Smooth muscle cell (in vitro differentiated cells): ENCODE data around the gene CCDC185. TPM values are rescaled to one million over a fixed set of nuclear protein-coding genes. Genes with fewer than 3 reads are reported as not detected.
A peak's percentile ranks its signal among the peaks of the same experiment; 100 is the strongest.

Experiments used
- DNase-seq: peaks from one replicate; lab custom pipeline; 2025; ENCODE audit not compliant: unreplicated experiment; lab: John Stamatoyannopoulos, UW
- H2AFZ ChIP-seq: fragments of 200-600 bp; sonication (generic); 2 replicates; pipeline ENCODE4 v1.6.0; 2016; ENCODE audit warnings: antibody characterized with exemption, low read depth, mild to moderate bottlenecking
- H3F3A ChIP-seq: fragments of 200-600 bp; sonication (generic); 2 replicates; pipeline ENCODE4 v1.6.0; 2017; ENCODE audit warnings: antibody characterized with exemption, low read depth
- H3K27ac ChIP-seq: fragments of 200-600 bp; sonication (generic); 2 replicates; pipeline ENCODE4 v1.5.1; 2016; ENCODE audit warnings: low read depth, mild to moderate bottlenecking
- H3K27me3 ChIP-seq: fragments of 200-600 bp; sonication (generic); 2 replicates; pipeline ENCODE4 v1.6.1; 2016; ENCODE audit warnings: low read depth, mild to moderate bottlenecking
- H3K36me3 ChIP-seq: fragments of 200-600 bp; sonication (generic); 2 replicates; pipeline ENCODE4 v1.5.1; 2016; ENCODE audit warnings: low read depth
- H3K4me1 ChIP-seq: fragments of 200-600 bp; sonication (generic); 2 replicates; pipeline ENCODE4 v1.5.1; 2016; ENCODE audit warnings: low read depth
- H3K4me2 ChIP-seq: fragments of 200-600 bp; sonication (generic); 2 replicates; pipeline ENCODE4 v1.6.0; 2016; ENCODE audit warnings: mild to moderate bottlenecking
- H3K4me3 ChIP-seq: fragments of 200-600 bp; sonication (generic); 2 replicates; pipeline ENCODE4 v1.5.1; 2016; ENCODE audit warnings: mild to moderate bottlenecking
- H3K79me2 ChIP-seq: fragments of 200-600 bp; sonication (generic); 2 replicates; pipeline ENCODE4 v1.6.0; 2016; ENCODE audit warnings: low read depth, mild to moderate bottlenecking
- H3K9ac ChIP-seq: fragments of 200-600 bp; sonication (generic); 2 replicates; pipeline ENCODE4 v1.6.0; 2016; ENCODE audit warnings: low read depth
- H3K9me3 ChIP-seq: fragments of 200-600 bp; sonication (generic); replicated peaks from 2 replicates; pipeline ENCODE4 v1.5.1; 2016; ENCODE audit warnings: low read depth
- H4K20me1 ChIP-seq: fragments of 200-600 bp; sonication (generic); 2 replicates; pipeline ENCODE4 v1.6.0; 2016; ENCODE audit warnings: low read depth
- WGBS: methylation state at CpG from one replicate; pipeline ENCODE4 v1.1.7; 2016; ENCODE audit warnings: low lambda C conversion rate; 5-methylcytosine and 5-hydroxymethylcytosine counted together
- polyA plus RNA-seq: library from polyadenylated mRNA; unstranded; fragments of >200 nt; fragmentation: Nextera tagmentation; extraction: Ambion mirVana; gene quantifications from 2 replicates; pipeline ENCODE4 v1.2.1, GENCODE V29; 2016
- total RNA-seq: library from RNA; depleted of rRNA; stranded (reverse); fragments of >200 nt; gene quantifications from 2 replicates; pipeline ENCODE4 v1.2.3, GENCODE V29; 2014
- TF ChIP-seq, protein P1 (sequence below): fragments of 200-600 bp; sonication (generic); IDR thresholded peaks from 2 replicates; pipeline ENCODE4 v1.5.1; 2017; ENCODE audit warnings: borderline replicate concordance, mild to moderate bottlenecking, antibody characterized with exemption; ENCODE audit not compliant: insufficient read depth, poor library complexity, severe bottlenecking

Gene CCDC185
- total and polyA plus RNA-seq, 2 experiments from 2014 or later, result not detected

DNA sequence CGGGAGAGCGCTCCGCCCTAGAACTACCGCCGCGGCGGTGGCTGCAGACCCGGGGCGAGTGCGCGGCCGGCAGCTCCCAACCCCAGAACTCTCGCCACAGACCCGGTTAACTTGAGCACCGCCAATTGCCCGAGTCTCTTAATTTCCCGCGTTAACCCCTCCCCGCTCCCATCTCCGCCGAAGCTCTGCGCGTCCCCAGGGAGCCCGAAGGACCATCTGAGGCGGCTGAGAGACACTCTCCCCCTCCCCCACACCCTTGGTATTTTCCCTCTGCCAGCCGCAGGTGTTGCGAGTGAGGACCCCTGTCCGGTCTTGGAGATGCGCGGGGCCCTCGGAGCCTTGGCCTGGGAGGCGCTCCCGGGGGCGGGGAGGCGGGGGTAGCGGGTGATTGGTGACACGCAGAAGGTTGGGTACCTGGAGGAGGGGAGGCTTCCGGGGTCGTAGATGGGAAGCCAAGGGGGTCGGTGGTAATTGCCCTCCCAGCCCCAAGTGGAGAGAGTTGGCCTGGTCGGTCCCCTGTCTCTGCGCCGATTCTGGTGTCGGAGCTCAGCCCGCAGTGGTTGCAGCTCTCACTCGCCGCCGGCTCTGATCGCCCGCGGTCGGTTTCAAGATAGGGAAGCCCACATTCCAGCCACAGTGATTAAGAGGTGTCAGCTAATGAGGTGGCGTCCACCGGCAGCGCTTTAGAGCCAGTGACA lies 28.4 kb upstream of the CCDC185 start:
- Histone ChIP-seq H3K36me3 (no peaks in the 10 kb centered on the region), H3K9ac (no peak overlapping the region), H3K79me2 (no peaks in the 10 kb centered on the region), H3K4me3 (peak overlapping the region; percentile 54), H2AFZ (no peak overlapping the region), H3K4me1 (peaks cover 10% of the 10 kb centered on the region), H3K27me3 (peaks cover 47% of the 10 kb centered on the region), H3F3A (peaks cover 8% of the 10 kb centered on the region), H3K9me3 (no peaks in the 10 kb centered on the region), H4K20me1 (no peaks in the 10 kb centered on the region), H3K27ac (no peak overlapping the region), H3K4me2 (peak overlapping the region; percentile 88)
- TF ChIP-seq, protein P1, sequence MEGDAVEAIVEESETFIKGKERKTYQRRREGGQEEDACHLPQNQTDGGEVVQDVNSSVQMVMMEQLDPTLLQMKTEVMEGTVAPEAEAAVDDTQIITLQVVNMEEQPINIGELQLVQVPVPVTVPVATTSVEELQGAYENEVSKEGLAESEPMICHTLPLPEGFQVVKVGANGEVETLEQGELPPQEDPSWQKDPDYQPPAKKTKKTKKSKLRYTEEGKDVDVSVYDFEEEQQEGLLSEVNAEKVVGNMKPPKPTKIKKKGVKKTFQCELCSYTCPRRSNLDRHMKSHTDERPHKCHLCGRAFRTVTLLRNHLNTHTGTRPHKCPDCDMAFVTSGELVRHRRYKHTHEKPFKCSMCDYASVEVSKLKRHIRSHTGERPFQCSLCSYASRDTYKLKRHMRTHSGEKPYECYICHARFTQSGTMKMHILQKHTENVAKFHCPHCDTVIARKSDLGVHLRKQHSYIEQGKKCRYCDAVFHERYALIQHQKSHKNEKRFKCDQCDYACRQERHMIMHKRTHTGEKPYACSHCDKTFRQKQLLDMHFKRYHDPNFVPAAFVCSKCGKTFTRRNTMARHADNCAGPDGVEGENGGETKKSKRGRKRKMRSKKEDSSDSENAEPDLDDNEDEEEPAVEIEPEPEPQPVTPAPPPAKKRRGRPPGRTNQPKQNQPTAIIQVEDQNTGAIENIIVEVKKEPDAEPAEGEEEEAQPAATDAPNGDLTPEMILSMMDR, result no peak
- WGBS, result 3% methylated on average over 47 of the region's 55 CpGs
- no peak for DNase-seq

DNA sequence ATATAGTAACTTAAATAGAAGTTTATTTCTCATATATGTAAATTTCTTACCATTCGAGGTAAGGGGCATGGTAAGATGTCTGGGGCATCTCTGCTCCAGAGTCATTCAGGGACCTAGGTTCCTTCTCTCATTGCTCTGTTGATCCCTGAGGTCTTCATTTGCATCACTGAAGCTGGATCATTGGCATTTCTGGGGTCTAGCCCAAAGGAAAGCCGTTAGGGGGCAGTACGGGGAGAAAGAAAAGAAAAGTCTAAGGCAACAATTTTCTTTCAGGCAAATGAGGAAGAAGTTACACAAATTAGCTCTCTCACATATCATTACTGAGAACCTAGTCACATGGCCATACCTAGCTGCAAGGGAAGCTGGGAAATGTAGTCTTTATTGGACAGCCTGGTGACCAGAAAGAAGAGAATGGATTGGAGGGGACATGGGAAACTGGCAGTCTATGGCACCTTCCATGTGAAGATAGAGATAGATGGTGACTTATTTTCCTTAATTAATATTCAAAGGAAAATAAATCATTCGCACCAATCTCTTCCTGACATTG lies 19.1 kb upstream of the CCDC185 start:
- Histone ChIP-seq H3K4me1 (no peaks in the 10 kb centered on the region), H3K27me3 (no peaks in the 10 kb centered on the region), H3K27ac (no peak overlapping the region), H3F3A (no peaks in the 10 kb centered on the region), H3K9ac (no peak overlapping the region), H3K4me3 (no peak overlapping the region), H3K9me3 (no peaks in the 10 kb centered on the region), H3K79me2 (no peaks in the 10 kb centered on the region), H3K36me3 (no peaks in the 10 kb centered on the region), H3K4me2 (no peak overlapping the region), H4K20me1 (no peaks in the 10 kb centered on the region), H2AFZ (no peak overlapping the region)
- TF ChIP-seq, protein P1, result no peak
- 76% methylated on average over 4 of the region's 4 CpGs for WGBS
- no peak for DNase-seq

DNA sequence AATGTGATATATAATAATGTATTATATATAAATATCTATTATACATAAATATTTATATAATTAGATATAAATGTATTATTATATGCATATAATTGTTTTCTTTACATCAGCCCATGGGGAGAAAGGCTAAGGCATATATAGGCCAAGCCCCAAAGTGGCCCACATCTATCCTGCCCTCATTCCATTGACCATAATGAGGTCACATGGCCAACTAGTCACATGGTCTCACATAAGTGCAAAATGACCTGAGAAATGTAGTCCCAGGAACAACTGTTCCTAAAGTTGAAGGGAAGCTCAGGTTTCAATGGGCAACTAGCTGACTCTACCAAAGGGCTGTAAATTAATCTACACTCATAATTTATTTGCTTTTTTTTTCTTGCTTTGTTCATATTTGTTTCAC lies 14.5 kb upstream of the CCDC185 start:
- Histone ChIP-seq H3K4me3 (no peak overlapping the region), H3F3A (no peaks in the 10 kb centered on the region), H4K20me1 (no peaks in the 10 kb centered on the region), H3K4me2 (no peak overlapping the region), H3K79me2 (no peaks in the 10 kb centered on the region), H3K27ac (no peak overlapping the region), H3K36me3 (no peaks in the 10 kb centered on the region), H3K27me3 (peaks cover 4% of the 10 kb centered on the region), H3K9ac (no peak overlapping the region), H3K9me3 (no peaks in the 10 kb centered on the region), H3K4me1 (no peaks in the 10 kb centered on the region), H2AFZ (no peak overlapping the region)
- TF ChIP-seq, protein P1, result no peak
- no peak for DNase-seq

DNA sequence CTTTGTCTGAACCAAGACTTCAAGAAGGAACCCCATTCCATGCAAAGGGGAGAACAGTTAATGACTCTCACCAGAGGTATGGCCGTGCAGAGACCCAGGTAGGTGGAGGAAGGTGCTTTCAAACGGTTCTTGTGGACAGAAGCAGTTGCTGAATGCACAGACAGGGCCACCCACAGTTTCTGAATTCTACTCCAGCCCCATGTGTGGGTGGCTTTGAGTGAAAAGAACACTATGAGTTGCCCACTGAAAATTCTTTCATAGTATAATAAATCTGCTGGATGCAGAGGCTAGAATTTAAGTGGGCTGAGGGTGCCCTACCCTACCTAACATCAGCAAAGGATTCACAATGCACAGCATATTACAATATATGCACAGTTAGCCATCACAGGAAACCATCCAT lies 7.2 kb upstream of the CCDC185 start:
- TF ChIP-seq, protein P1, result no peak
- no peaks in the 10 kb centered on the region for H3K79me2 ChIP-seq
- peaks cover 4% of the 10 kb centered on the region for H3K27me3 ChIP-seq
- DNase-seq, result no peak
- no peaks in the 10 kb centered on the region for H3K9me3 ChIP-seq
- no peaks in the 10 kb centered on the region for H4K20me1 ChIP-seq
- H3F3A ChIP-seq, result no peaks in the 10 kb centered on the region
- H3K4me3 ChIP-seq, result no peak overlapping the region
- no peak overlapping the region for H2AFZ ChIP-seq
- no peak overlapping the region for H3K4me2 ChIP-seq
- H3K9ac ChIP-seq, result no peak overlapping the region
- H3K4me1 ChIP-seq, result no peaks in the 10 kb centered on the region
- no peak overlapping the region for H3K27ac ChIP-seq
- no peaks in the 10 kb centered on the region for H3K36me3 ChIP-seq
- WGBS, result 85% methylated on average over 2 of the region's 2 CpGs
